D721Med (cell line): ENCODE results near the gene SPATA16.
"Not testable (repeated sequence)": the region's sequence is repeated elsewhere in the genome, so short reads cannot be mapped to it uniquely, and the experiment has no call there.

ENCODE experiments used
- DNase-seq: peaks from one replicate; pipeline ENCODE4 v3.0.0; 2011; ENCODE audit warnings: low spot score; ENCODE audit not compliant: insufficient read length
- FAIRE-seq: peaks from 2 replicates; lab custom pipeline; 2011; peaks lifted over from hg19 to GRCh38; lab: Jason Lieb, UNC
- CTCF ChIP-seq: IDR thresholded peaks from 2 replicates; pipeline ENCODE4 v1.5.1; 2012; ENCODE audit warnings: mild to moderate bottlenecking, control low read depth; ENCODE audit not compliant: insufficient read depth; ENCODE audit errors: missing control alignments

The SPATA16 gene

GRCh38 chr3:172882563-172882962 is 258.5 kb downstream of the SPATA16 start:
- FAIRE-seq = no peak
- DNase-seq = no peak
- no peak for TF ChIP-seq CTCF

GRCh38 chr3:172879381-172879780 is 261.7 kb downstream of the SPATA16 start:
- FAIRE-seq, DNase-seq: not testable (repeated sequence)

DNA sequence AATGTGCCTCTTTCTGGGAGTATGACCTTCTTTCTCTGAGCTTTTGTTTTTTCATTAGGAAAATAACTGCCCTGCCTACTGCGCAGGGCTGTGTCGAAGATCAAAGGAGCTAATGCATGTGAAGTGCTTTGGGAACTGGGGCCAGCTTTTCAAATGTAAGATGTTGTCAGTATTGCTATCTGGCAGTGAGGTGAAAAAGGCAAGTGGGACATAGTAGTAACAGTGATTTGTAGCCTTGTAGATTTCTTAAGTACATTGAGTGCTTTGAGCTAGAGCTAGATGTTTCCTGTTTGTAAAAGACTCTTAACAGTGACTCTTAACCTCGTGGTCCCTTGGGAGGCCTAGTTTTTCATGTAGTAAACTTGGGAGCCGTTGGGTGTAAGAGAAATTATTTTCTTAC is 264.0 kb downstream of the SPATA16 start:
- no peak for FAIRE-seq
- TF ChIP-seq CTCF = no peak
- DNase-seq = no peak

DNA sequence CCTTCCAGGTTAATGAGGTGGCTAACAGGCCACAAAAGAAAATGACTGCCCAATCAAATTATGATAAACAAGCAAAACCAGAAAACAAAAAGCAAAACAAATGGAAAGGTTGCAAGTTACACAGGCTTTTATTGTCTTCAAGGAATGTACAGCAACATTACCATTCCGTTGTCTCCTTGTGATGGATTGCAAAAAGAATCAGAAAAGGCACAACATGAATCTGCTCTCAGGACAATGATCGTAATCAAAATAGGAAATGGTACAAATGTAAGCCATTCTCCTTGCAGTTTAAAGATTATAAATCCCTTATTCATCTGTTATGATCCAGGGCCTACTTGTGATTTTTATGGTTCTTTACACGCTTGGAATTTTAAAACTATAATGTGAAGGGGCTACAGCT is 264.7 kb downstream of the SPATA16 start:
- DNase-seq = no peak
- no peak for TF ChIP-seq CTCF
- no peak for FAIRE-seq

DNA sequence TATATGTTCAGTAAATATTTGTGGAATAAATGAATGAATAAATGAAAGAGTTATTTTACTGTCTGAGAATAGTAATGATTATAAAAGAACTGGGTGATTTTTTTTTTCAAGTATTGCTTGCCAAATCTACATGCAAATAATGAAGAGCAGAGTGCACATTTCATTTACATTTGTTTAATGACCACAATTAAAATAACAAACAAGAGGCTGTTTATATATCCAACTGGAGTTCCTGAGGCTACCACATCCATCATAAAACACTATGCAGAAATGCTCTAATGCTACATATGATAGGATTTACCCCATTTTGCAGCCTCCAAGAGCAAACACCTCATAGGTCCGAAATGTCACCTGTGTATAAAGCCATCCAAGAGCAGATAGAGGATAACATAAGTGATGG is 266.0 kb downstream of the SPATA16 start:
- no peak for TF ChIP-seq CTCF
- no peak for FAIRE-seq
- no peak for DNase-seq

DNA sequence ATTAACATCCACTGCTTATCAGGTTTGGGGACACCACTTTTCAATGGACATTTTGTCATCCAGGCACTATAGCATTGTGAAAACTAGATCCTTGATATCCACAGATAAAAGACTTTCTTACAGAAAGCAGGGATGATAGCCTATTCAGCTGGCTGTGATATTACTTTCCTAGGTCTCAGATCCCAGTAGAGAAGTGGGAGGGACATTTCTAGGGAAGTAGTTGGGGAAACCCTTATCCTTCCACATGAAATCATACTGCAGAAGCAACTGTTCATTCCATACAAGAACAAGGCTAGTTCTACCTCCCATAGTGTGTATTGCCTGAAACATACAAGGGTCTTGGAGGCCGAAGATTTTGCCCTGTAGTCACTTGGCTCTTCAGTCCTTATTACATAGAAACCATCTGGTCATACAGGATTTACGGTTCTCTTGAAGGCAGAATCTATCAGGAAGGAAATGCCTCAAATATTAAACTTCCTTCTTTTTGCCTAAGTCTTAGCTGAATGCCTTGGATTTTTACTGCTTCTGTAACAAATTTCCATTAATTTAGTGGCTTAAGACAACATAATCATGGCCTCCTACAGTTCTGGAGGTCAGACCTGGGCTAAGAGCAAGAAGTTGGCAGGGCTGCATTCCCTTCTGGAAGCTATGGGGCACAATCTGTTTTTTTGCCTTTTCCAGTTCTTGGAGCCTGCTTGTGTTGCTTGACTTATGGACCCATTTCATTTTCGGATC is 271.1 kb downstream of the SPATA16 start:
- DNase-seq = no peak
- FAIRE-seq = no peak
- TF ChIP-seq CTCF = no peak

- DNase-seq = no peak
- FAIRE-seq = no peak
- TF ChIP-seq CTCF = no peak
Measured at GRCh38 chr3:172869368-172869771, 271.7 kb downstream of the SPATA16 start.
